ENCODE measurements around the gene B4GALT4. TPM values are rescaled to one million over a fixed set of nuclear protein-coding genes. Genes with fewer than 3 reads are reported as not detected.

The B4GALT4 gene
- total and polyA plus RNA-seq, 11 donors = 8.1 to 15.9 (median 12.1) TPM

- no peaks in the 10 kb centered on the region for H3K27me3 ChIP-seq
- no peaks in the 10 kb centered on the region for H3K36me3 ChIP-seq
- ATAC-seq (no peak), DNase-seq (no peak)
- no peak overlapping the region for H3K27ac ChIP-seq
- H3K4me3 ChIP-seq = no peak overlapping the region
- intact Hi-C loops (cut with DNase I) = no loop called here
- peaks cover 0 to 5% (median 0%) of the 10 kb centered on the region in 12 donors for H3K4me1 ChIP-seq
- WGBS, 4 donors = 82 to 88% (median 88%) methylated on average over 1 of the region's 1 CpG
- no peaks in the 10 kb centered on the region for H3K9me3 ChIP-seq
- TF ChIP-seq CTCF (IDR thresholded peaks at IDR 0.05) (no peak), POLR2A (IDR thresholded peaks at IDR 0.05) (no peak)
Measured at GRCh38 chr3:119191800-119192199, 48.9 kb downstream of the B4GALT4 start.

GRCh38 chr3:119187266-119187665, 53.4 kb downstream of the B4GALT4 start:
- Histone ChIP-seq H3K9me3 (no peaks in the 10 kb centered on the region), H3K4me1 (peaks cover 0 to 5% (median 0%) of the 10 kb centered on the region in 12 donors), H3K27me3 (no peaks in the 10 kb centered on the region), H3K4me3 (no peak overlapping the region), H3K27ac (no peak overlapping the region), H3K36me3 (no peaks in the 10 kb centered on the region)
- DNase-seq (no peak), ATAC-seq (no peak)
- intact Hi-C loops (cut with DNase I) = no loop called here
- no peak for TF ChIP-seq POLR2A (IDR thresholded peaks at IDR 0.05)

GRCh38 chr3:119184796-119185570, 55.7 kb downstream of the B4GALT4 start:
- WGBS, 4 donors = 76 to 82% (median 78%) methylated on average over 7 of the region's 7 CpGs
- intact Hi-C loops (cut with DNase I) = no loop called here
- Histone ChIP-seq H3K9me3 (no peaks in the 10 kb centered on the region), H3K27me3 (no peaks in the 10 kb centered on the region), H3K4me1 (peaks cover 0 to 5% (median 0%) of the 10 kb centered on the region in 12 donors), H3K4me3 (no peak overlapping the region), H3K27ac (no peak overlapping the region), H3K36me3 (no peaks in the 10 kb centered on the region)
- DNase-seq (no peak), ATAC-seq (no peak)
- TF ChIP-seq POLR2A (IDR thresholded peaks at IDR 0.05) (no peak), CTCF (IDR thresholded peaks at IDR 0.05) (no peak)

GRCh38 chr3:119184111-119184510, 56.6 kb downstream of the B4GALT4 start:
- Histone ChIP-seq H3K4me1 (peaks cover 0 to 2% (median 0%) of the 10 kb centered on the region in 12 donors), H3K27me3 (no peaks in the 10 kb centered on the region), H3K36me3 (no peaks in the 10 kb centered on the region), H3K9me3 (no peaks in the 10 kb centered on the region), H3K4me3 (no peak overlapping the region), H3K27ac (no peak overlapping the region)
- 82 to 89% (median 86%) methylated on average over 9 of the region's 9 CpGs for WGBS, 4 donors
- DNase-seq (no peak), ATAC-seq (no peak)
- TF ChIP-seq POLR2A (IDR thresholded peaks at IDR 0.05) (no peak), CTCF (IDR thresholded peaks at IDR 0.05) (no peak)
- intact Hi-C loops (cut with DNase I) = no loop called here

- Histone ChIP-seq H3K27ac (no peak overlapping the region), H3K9me3 (no peaks in the 10 kb centered on the region), H3K4me3 (no peak overlapping the region), H3K4me1 (no peaks in the 10 kb centered on the region), H3K36me3 (no peaks in the 10 kb centered on the region), H3K27me3 (peaks cover 0 to under 1% (median 0%) of the 10 kb centered on the region in 9 donors)
- TF ChIP-seq CTCF (IDR thresholded peaks at IDR 0.05) = no peak
- TF ChIP-seq POLR2A (IDR thresholded peaks at IDR 0.05) = no peak
- WGBS, 4 donors = 68 to 72% (median 71%) methylated on average over 3 of the region's 3 CpGs
- ATAC-seq (no peak), DNase-seq (no peak)
- intact Hi-C loops (cut with DNase I) = no loop called here
Measured at GRCh38 chr3:119181765-119182164, 58.9 kb downstream of the B4GALT4 start.

All from heart left ventricle (tissue), 16 donors.